SK-N-MC (cell line): ENCODE results near the gene SMIM20.

Source experiments
- EZH2 ChIP-seq: fragments of 200-600 bp; sonication (generic); IDR thresholded peaks from one replicate; pipeline ENCODE4 v1.6.1; 2017; ENCODE audit warnings: antibody characterized with exemption
- POLR2AphosphoS5 ChIP-seq: IDR thresholded peaks from 2 replicates; pipeline ENCODE4 v1.6.1; 2012; ENCODE audit warnings: mild to moderate bottlenecking, low read depth, low read length, borderline replicate concordance

GRCh38 chr4:25972984-25973745 is 59.1 kb downstream of the SMIM20 start:
- TF ChIP-seq POLR2AphosphoS5 (no peak), EZH2 (no peak)
